A673 (cell line): ENCODE results near the gene SCCPDH.

ENCODE experiments used
- CTCF ChIP-seq: fragments of 300-800, 200-600 bp; sonication (generic); conservative IDR thresholded peaks from 2 replicates; pipeline ENCODE4 v1.5.1; 2017; ENCODE audit warnings: low read depth, mild to moderate bottlenecking, antibody characterized with exemption, low read length, moderate library complexity, mixed read lengths
- EZH2 ChIP-seq: fragments of 200-600 bp; sonication (generic); IDR thresholded peaks from 2 replicates; pipeline ENCODE4 v1.6.1; 2017; ENCODE audit warnings: borderline replicate concordance, low read depth, mild to moderate bottlenecking, mixed read lengths, antibody characterized with exemption, low read length; ENCODE audit not compliant: poor library complexity, severe bottlenecking

GRCh38 chr1:246790364-246790763 is 66.2 kb downstream of the SCCPDH start:
- TF ChIP-seq CTCF: no peak
- no peak for TF ChIP-seq EZH2
